SK-N-MC (cell line): ENCODE measurements around the gene DNAJC5.

Source experiments
- EZH2 ChIP-seq: fragments of 200-600 bp; sonication (generic); IDR thresholded peaks from one replicate; pipeline ENCODE4 v1.6.1; 2017; ENCODE audit warnings: antibody characterized with exemption
- FOXP2 ChIP-seq: optimal IDR thresholded peaks from 2 replicates; pipeline ENCODE3; 2011; ENCODE audit warnings: mild to moderate bottlenecking, moderate library complexity; ENCODE audit not compliant: insufficient read depth; ENCODE audit errors: extremely low read length, control extremely low read depth
- POLR2AphosphoS5 ChIP-seq: IDR thresholded peaks from 2 replicates; pipeline ENCODE4 v1.6.1; 2012; ENCODE audit warnings: mild to moderate bottlenecking, low read depth, low read length, borderline replicate concordance

GRCh38 chr20:63933646-63934045 is 38.7 kb downstream of the DNAJC5 start:
- TF ChIP-seq EZH2 = no peak
- no peak for TF ChIP-seq POLR2AphosphoS5
- TF ChIP-seq FOXP2 = no peak
